GM12872 (cell line): Measurements from ENCODE around the gene ARPP19.

Experiments used
- CTCF ChIP-seq: IDR thresholded peaks from 3 replicates; pipeline ENCODE4 v1.5.1; 2011; ENCODE audit warnings: low read depth, mild to moderate bottlenecking, low read length, moderate library complexity; ENCODE audit not compliant: insufficient read depth

The ARPP19 gene

DNA sequence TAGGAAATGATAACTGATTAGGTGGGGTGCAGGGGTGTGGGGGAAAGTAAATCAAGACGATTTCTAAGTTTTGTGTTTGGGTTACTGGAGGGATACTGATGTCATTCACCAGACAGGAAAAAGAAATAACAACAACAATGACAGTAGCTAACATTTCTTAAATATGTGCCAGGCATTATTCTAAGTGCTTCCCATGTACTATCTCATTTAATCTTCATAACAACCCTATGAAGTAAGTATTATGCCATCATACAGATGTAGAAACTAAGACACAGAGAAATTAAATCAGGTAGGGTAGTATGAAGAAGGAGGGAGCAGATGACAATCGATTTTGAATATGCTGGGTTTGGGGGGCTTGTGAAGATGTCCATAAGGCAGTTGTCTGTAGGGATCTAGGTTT lies 53.5 kb downstream of the ARPP19 start:
- no peak for TF ChIP-seq CTCF

GRCh38 chr15:52514482-52514881 lies 54.3 kb downstream of the ARPP19 start:
- TF ChIP-seq CTCF, result no peak

- TF ChIP-seq CTCF, result no peak
Measured at GRCh38 chr15:52511084-52511483, 57.7 kb downstream of the ARPP19 start.

- TF ChIP-seq CTCF, result no peak
Measured at GRCh38 chr15:52509500-52510245, 59.2 kb downstream of the ARPP19 start.

DNA sequence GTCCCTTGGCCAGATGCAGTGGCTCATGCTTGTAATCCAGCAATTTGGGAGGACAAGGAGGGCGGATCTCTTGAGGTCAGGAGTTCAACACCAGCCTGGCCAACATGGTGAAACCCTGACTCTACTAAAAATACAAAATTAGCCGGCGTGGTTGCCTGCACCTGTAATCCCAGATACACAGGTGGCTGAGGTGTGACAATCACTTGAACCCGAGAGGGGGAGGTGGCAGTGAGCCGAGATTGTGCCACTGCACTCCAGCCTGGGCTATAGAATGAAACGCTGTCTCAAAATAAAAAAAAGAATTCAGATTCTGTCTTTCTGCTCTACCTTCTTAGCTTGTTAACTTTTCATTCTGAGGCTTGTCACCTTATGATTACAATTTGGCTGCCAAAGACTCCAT lies 62.3 kb downstream of the ARPP19 start:
- no peak for TF ChIP-seq CTCF

- TF ChIP-seq CTCF, result no peak
Measured at GRCh38 chr15:52505151-52505550, 63.7 kb downstream of the ARPP19 start.

- no peak for TF ChIP-seq CTCF
Measured at GRCh38 chr15:52503788-52504496, 64.9 kb downstream of the ARPP19 start.
